Ectodermal cell (in vitro differentiated cells): Measurements from ENCODE around the gene ZYX.

Experiments
- H3K27ac ChIP-seq: 2 replicates; pipeline ENCODE4 v1.7.0; 2013; ENCODE audit warnings: mild to moderate bottlenecking, low read depth, low read length; ENCODE audit not compliant: insufficient read depth, poor library complexity, severe bottlenecking
- H3K27me3 ChIP-seq: 2 replicates; pipeline ENCODE4 v1.7.0; 2013; ENCODE audit warnings: mild to moderate bottlenecking, low read length; ENCODE audit not compliant: insufficient read depth, control insufficient read depth, poor library complexity, severe bottlenecking
- H3K36me3 ChIP-seq: one replicate; pipeline ENCODE4 v1.7.0; 2013; ENCODE audit warnings: low read length; ENCODE audit not compliant: control insufficient read depth, insufficient read depth
- H3K4me1 ChIP-seq: one replicate; pipeline ENCODE4 v1.7.0; 2013; ENCODE audit warnings: low read length; ENCODE audit not compliant: control insufficient read depth, insufficient read depth
- H3K4me3 ChIP-seq: 2 replicates; pipeline ENCODE4 v1.7.0; 2013; ENCODE audit warnings: low read depth, low read length, control low read depth; ENCODE audit not compliant: insufficient read depth
- H3K9me3 ChIP-seq: 2 replicates; pipeline ENCODE4 v1.7.0; 2013; ENCODE audit warnings: mild to moderate bottlenecking, low read length, moderate library complexity; ENCODE audit not compliant: control insufficient read depth
- WGBS, 2 experiments: methylation state at CpG; one replicate each; pipeline ENCODE4 v1.1.7; 2013; ENCODE audit warnings: missing lambda C conversion rate in 2 of 2; 5-methylcytosine and 5-hydroxymethylcytosine counted together

ZYX gene

DNA sequence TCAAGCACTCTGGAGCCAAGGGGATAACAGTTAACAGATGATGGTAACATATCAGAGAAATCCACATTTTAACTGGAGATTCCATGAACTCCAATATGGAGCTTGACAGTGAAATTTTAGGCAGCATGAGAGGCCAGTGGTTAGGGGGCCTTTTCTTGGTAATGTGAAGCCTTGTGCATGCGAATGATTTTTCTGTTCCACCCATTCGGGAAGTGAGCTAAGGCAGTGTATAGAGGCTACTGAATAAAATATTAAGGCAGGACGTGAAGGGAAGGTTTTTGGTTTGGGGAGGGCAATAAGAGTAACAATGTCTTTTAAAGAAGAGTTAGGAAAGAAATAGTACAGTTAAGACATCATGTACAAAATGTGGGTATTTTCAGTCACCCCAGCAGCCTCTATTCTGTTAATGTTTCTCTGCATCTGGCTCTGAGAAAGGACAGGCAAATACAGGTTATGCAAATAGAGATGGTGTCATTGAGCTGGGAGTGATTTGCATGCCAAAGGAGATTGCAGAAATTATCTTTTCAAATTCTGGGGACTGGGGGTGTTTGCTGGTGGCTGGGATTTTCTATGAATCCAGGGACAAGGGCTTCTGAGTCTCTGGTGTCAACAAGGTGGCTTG lies 55.3 kb downstream of the ZYX start:
- Histone ChIP-seq H3K9me3 (no peaks in the 10 kb centered on the region), H3K4me3 (no peak overlapping the region), H3K4me1 (no peaks in the 10 kb centered on the region), H3K36me3 (no peaks in the 10 kb centered on the region), H3K27me3 (no peaks in the 10 kb centered on the region), H3K27ac (no peak overlapping the region)
- WGBS, 2 experiments = 81 to 82% methylated on average over 3 of the region's 3 CpGs

DNA sequence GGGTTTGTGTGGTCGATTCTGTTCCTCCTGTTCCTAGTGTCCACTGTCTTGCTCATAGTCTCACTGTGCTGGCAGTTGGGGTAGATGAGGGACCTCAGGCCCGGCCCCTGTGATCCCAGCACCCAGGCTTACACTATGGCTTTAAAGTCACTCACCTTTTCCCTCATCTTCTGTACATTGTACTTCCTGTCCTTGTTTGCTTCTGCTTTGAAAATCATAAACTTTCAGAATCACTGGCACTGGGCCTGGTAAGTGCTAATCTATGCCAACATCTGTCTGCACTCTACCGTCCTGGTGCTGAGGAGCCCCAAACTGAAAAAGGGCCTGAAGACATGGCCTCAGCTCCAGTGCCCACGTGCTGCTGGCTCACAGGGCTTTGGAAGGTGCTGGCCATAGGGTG lies 56.4 kb downstream of the ZYX start:
- Histone ChIP-seq H3K27ac (no peak overlapping the region), H3K9me3 (no peaks in the 10 kb centered on the region), H3K4me3 (no peak overlapping the region), H3K36me3 (no peaks in the 10 kb centered on the region), H3K4me1 (no peaks in the 10 kb centered on the region), H3K27me3 (no peaks in the 10 kb centered on the region)
- 94 to 96% methylated on average over 4 of the region's 4 CpGs for WGBS, 2 experiments

DNA sequence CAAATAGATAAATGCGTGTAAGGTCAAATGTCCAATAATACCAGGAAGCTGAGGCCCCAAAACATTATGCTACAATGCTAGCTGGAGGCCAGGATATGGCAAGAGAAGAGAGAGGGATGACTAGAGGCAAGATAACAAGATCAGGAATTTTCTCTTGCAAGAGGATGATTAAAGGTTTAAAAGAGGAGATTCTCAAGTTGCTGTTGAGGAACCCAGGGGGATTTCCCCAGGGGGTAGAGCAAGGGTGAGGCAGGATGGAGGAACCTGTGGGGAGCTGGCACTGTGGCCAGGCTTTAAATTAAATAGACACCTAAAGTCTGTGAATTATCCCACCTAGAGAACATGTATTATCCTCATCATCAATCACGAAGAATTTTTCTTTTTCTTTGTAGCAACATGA lies 58.7 kb downstream of the ZYX start:
- no peaks in the 10 kb centered on the region for H3K4me1 ChIP-seq
- no peak overlapping the region for H3K4me3 ChIP-seq
- WGBS, 2 experiments = 95 to 100% methylated on average over 1 of the region's 2 CpGs
- H3K36me3 ChIP-seq = no peaks in the 10 kb centered on the region
- no peaks in the 10 kb centered on the region for H3K9me3 ChIP-seq
- no peak overlapping the region for H3K27ac ChIP-seq
- no peaks in the 10 kb centered on the region for H3K27me3 ChIP-seq
